ENCODE data around the gene EXO1. TPM values are rescaled to one million over a fixed set of nuclear protein-coding genes. Genes with fewer than 3 reads are reported as not detected.

EXO1 gene
- total RNA-seq, 1 donor from 2014 or later, result 2.2 TPM

- H3K9me3 Mint-ChIP-seq (ENCODE audit: unreplicated experiment), result no peaks in the 10 kb centered on the region
- H3K4me1 Mint-ChIP-seq (ENCODE audit: low read depth, unreplicated experiment), result no peaks in the 10 kb centered on the region
- H3K27ac Mint-ChIP-seq (ENCODE audit: unreplicated experiment), result no peak overlapping the region
- DNase-seq, result no peak
- H3K27me3 Mint-ChIP-seq (ENCODE audit: unreplicated experiment), result no peaks in the 10 kb centered on the region
- H3K36me3 Mint-ChIP-seq (ENCODE audit: unreplicated experiment), result no peaks in the 10 kb centered on the region
- TF ChIP-seq, protein P1, sequence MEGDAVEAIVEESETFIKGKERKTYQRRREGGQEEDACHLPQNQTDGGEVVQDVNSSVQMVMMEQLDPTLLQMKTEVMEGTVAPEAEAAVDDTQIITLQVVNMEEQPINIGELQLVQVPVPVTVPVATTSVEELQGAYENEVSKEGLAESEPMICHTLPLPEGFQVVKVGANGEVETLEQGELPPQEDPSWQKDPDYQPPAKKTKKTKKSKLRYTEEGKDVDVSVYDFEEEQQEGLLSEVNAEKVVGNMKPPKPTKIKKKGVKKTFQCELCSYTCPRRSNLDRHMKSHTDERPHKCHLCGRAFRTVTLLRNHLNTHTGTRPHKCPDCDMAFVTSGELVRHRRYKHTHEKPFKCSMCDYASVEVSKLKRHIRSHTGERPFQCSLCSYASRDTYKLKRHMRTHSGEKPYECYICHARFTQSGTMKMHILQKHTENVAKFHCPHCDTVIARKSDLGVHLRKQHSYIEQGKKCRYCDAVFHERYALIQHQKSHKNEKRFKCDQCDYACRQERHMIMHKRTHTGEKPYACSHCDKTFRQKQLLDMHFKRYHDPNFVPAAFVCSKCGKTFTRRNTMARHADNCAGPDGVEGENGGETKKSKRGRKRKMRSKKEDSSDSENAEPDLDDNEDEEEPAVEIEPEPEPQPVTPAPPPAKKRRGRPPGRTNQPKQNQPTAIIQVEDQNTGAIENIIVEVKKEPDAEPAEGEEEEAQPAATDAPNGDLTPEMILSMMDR (IDR thresholded peaks at IDR 0.05; ENCODE audit: partially characterized antibody, unreplicated experiment), result no peak
- H3K4me3 Mint-ChIP-seq (ENCODE audit: unreplicated experiment), result no peak overlapping the region
Measured at GRCh38 chr1:241817956-241818612, 29.9 kb upstream of the EXO1 start.

DNA sequence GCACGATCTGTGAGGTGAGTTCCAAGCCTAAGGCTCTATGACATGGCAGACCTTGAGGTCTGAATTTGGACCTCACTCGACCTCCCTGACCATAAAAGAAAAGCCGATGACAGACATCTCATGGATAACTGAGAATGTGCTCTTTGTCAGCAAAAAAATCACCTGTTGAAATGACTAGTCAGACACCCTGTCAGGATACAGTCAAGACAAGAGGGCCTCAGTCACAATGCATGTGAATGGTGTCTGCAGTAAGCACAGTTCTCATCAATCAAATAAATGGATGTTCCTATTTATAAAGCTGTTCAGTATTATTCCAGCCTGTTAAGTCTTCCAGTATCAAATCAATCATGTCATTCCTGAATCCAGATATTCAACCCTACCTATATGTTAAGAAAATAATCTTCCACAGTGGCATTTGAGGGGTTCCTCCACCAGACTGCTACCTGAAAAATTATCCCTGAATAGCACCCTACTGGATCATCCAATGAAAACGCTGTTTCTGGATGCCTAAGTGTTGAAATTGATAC is 28.6 kb upstream of the EXO1 start:
- Mint-ChIP-seq H3K27me3 (ENCODE audit: unreplicated experiment) (no peaks in the 10 kb centered on the region), H3K36me3 (ENCODE audit: unreplicated experiment) (no peaks in the 10 kb centered on the region), H3K4me3 (ENCODE audit: unreplicated experiment) (no peak overlapping the region), H3K9me3 (ENCODE audit: unreplicated experiment) (no peaks in the 10 kb centered on the region), H3K4me1 (ENCODE audit: low read depth, unreplicated experiment) (no peaks in the 10 kb centered on the region), H3K27ac (ENCODE audit: unreplicated experiment) (no peak overlapping the region)
- TF ChIP-seq, protein P1 (IDR thresholded peaks at IDR 0.05; ENCODE audit: partially characterized antibody, unreplicated experiment), result no peak
- no peak for DNase-seq

GRCh38 chr1:241821363-241821762 is 26.6 kb upstream of the EXO1 start:
- Mint-ChIP-seq H3K4me3 (ENCODE audit: unreplicated experiment) (no peak overlapping the region), H3K36me3 (ENCODE audit: unreplicated experiment) (no peaks in the 10 kb centered on the region), H3K27me3 (ENCODE audit: unreplicated experiment) (no peaks in the 10 kb centered on the region), H3K9me3 (ENCODE audit: unreplicated experiment) (peaks cover 2% of the 10 kb centered on the region), H3K4me1 (ENCODE audit: low read depth, unreplicated experiment) (no peaks in the 10 kb centered on the region), H3K27ac (ENCODE audit: unreplicated experiment) (no peak overlapping the region)
- TF ChIP-seq, protein P1 (IDR thresholded peaks at IDR 0.05; ENCODE audit: partially characterized antibody, unreplicated experiment), result no peak
- no peak for DNase-seq

GRCh38 chr1:241822846-241823245 is 25.2 kb upstream of the EXO1 start:
- H3K9me3 Mint-ChIP-seq (ENCODE audit: unreplicated experiment), result peaks cover 3% of the 10 kb centered on the region
- TF ChIP-seq, protein P1 (IDR thresholded peaks at IDR 0.05; ENCODE audit: partially characterized antibody, unreplicated experiment), result no peak
- H3K4me3 Mint-ChIP-seq (ENCODE audit: unreplicated experiment), result no peak overlapping the region
- no peaks in the 10 kb centered on the region for H3K4me1 Mint-ChIP-seq (ENCODE audit: low read depth, unreplicated experiment)
- no peaks in the 10 kb centered on the region for H3K36me3 Mint-ChIP-seq (ENCODE audit: unreplicated experiment)
- H3K27me3 Mint-ChIP-seq (ENCODE audit: unreplicated experiment), result no peaks in the 10 kb centered on the region
- H3K27ac Mint-ChIP-seq (ENCODE audit: unreplicated experiment), result no peak overlapping the region
- DNase-seq, result no peak

GRCh38 chr1:241823925-241824324 is 24.1 kb upstream of the EXO1 start:
- H3K27ac Mint-ChIP-seq (ENCODE audit: unreplicated experiment), result no peak overlapping the region
- H3K9me3 Mint-ChIP-seq (ENCODE audit: unreplicated experiment), result peaks cover 3% of the 10 kb centered on the region
- TF ChIP-seq, protein P1 (IDR thresholded peaks at IDR 0.05; ENCODE audit: partially characterized antibody, unreplicated experiment), result no peak
- DNase-seq, result no peak
- H3K36me3 Mint-ChIP-seq (ENCODE audit: unreplicated experiment), result no peaks in the 10 kb centered on the region
- no peaks in the 10 kb centered on the region for H3K27me3 Mint-ChIP-seq (ENCODE audit: unreplicated experiment)
- no peak overlapping the region for H3K4me3 Mint-ChIP-seq (ENCODE audit: unreplicated experiment)
- no peaks in the 10 kb centered on the region for H3K4me1 Mint-ChIP-seq (ENCODE audit: low read depth, unreplicated experiment)
